ENCODE measurements around the gene TPPP. TPM values are rescaled to one million over a fixed set of nuclear protein-coding genes. Genes with fewer than 3 reads are reported as not detected.
"Not testable (repeated sequence)": the region's sequence is repeated elsewhere in the genome, so short reads cannot be mapped to it uniquely, and the experiment has no call there.

The TPPP gene
- total RNA-seq, 4 donors from 2014 or later = 2.4 to 8.7 (median 3.2) TPM

DNA sequence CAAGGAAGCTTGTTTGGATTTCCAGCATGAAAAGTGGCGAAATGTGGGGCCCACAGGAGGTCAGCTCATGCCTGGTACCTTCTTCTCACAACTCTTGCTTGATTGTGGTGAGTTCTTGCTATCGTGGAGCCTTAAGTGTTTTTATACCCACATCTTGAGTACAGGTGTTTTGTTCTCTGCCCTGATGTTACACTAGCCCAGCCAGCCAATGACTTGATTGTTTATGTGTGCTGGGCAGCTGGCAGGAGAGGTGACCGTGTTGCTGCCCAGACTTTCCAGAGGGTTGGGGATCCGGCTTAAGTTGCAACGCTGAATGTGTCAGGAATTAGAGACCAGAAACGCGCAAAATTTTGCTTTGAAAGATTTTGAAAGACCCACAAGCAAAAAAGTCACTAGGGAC lies 24.0 kb upstream of the TPPP start:
- TF ChIP-seq POLR2A (IDR thresholded peaks at IDR 0.05) = no peak
- TF ChIP-seq, protein P1, sequence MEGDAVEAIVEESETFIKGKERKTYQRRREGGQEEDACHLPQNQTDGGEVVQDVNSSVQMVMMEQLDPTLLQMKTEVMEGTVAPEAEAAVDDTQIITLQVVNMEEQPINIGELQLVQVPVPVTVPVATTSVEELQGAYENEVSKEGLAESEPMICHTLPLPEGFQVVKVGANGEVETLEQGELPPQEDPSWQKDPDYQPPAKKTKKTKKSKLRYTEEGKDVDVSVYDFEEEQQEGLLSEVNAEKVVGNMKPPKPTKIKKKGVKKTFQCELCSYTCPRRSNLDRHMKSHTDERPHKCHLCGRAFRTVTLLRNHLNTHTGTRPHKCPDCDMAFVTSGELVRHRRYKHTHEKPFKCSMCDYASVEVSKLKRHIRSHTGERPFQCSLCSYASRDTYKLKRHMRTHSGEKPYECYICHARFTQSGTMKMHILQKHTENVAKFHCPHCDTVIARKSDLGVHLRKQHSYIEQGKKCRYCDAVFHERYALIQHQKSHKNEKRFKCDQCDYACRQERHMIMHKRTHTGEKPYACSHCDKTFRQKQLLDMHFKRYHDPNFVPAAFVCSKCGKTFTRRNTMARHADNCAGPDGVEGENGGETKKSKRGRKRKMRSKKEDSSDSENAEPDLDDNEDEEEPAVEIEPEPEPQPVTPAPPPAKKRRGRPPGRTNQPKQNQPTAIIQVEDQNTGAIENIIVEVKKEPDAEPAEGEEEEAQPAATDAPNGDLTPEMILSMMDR (IDR thresholded peaks at IDR 0.05 in 4 of 5, conservative IDR thresholded peaks at IDR 0.05 in 1 of 5) = no peak
- Histone ChIP-seq H3K9me3 (peaks cover 0 to 7% (median 0%) of the 10 kb centered on the region in 3 donors), H3K36me3 (peaks cover 0 to 4% of the 10 kb centered on the region in 2 donors), H3K4me1 (no peaks in the 10 kb centered on the region), H3K4me3 (no peak overlapping the region), H3K27ac (no peak overlapping the region), H3K27me3 (no peaks in the 10 kb centered on the region)
- intact Hi-C loops (cut with DNase I; ENCODE audit: low total_unique reads) (no loop called here), in situ Hi-C loops (cut with MboI; ENCODE audit: low sequenced_read_pairs in 4 of 4) (no loop called here)
- DNase-seq = no peak
- ATAC-seq = no peak

DNA sequence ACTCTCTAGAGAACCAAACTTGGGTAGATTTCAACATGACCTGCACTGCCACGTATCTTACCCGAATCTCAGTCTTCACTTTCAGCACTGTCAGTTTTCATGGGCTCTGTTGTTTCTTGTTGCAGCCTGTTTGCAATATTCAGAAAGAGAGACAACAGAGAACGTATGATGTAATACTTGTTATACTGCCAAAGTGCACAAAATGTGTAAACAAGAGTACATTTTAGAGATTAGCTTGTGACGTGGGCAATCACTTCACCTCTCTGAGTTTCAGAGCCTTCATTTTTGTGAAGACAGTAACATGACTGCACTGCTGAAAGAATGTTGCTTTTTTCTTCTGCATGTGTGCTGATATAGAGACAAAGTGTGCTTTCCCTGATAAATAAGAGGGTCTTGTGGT lies 23.6 kb upstream of the TPPP start:
- H3K27ac ChIP-seq; in situ Hi-C loops (cut with MboI; ENCODE audit: low sequenced_read_pairs in 4 of 4); intact Hi-C loops (cut with DNase I; ENCODE audit: low total_unique reads); H3K4me1 ChIP-seq; H3K9me3 ChIP-seq; H3K36me3 ChIP-seq; H3K4me3 ChIP-seq; H3K27me3 ChIP-seq; DNase-seq; ATAC-seq: not testable (repeated sequence)

DNA sequence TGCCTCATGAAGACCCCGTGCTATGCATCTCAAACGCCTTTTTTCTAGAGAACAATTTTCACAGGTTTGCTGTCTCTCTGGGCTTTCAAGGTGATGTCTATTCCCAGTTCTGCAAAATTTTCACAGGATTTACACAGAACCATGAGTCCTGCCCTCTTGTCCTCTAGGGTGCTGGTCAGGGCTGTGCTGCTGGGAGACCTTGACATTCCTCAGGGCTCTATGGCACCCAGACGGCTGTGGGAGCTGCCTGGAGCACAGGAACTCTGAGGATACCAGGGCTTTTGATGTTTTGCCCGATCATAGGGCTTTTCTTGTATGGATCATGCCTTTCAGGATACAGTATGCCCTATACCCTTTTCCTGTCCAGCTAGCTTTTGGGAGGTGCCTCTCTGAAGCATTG lies 22.5 kb upstream of the TPPP start:
- in situ Hi-C loops (cut with MboI; ENCODE audit: low sequenced_read_pairs in 4 of 4); H3K27me3 ChIP-seq; H3K4me1 ChIP-seq; H3K36me3 ChIP-seq; DNase-seq; H3K27ac ChIP-seq; H3K4me3 ChIP-seq; intact Hi-C loops (cut with DNase I; ENCODE audit: low total_unique reads); H3K9me3 ChIP-seq; ATAC-seq: not testable (repeated sequence)

DNA sequence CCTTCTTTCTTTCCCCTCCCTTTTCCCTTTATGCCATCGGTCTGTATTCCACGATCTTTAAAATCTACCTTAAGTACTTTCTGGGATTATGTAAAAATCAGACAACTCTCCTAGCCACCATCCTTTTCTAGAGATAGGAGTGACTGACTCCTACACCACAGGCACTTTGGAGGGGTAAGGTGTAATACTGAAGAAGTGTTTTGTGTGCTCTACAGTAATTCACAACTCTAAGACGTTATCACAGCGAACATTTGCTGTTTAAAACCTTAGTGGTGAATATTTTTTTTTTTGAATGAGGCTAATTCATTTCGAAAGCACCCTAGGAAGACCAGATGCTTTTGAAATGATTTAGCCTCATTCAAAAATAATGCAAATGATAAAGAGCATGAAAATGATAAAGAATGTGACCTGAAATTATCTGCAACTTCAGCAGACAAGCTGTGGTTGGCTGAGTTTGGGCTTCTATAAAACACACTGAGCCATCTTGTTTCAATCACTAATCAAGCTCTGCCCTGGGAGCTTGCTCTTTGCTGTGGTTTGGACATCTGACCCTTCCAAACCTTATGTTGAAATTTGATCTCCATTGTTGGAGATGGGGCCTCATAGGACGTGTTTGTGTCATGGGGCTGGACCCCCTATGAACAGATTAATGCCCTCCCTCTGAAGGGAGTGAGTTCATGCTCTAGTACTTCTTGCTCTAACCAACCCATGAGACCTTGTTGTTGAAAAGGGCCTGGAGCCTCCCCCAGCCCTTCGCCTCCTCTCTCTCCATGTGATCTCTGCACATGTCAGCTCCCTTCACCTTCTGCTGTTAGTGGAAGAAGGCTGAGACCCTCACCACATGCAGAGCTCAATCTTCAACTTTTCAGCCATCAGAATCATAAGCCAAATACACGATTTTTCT lies 21.3 kb upstream of the TPPP start:
- H3K36me3 ChIP-seq; H3K9me3 ChIP-seq; intact Hi-C loops (cut with DNase I; ENCODE audit: low total_unique reads); H3K4me1 ChIP-seq; H3K27me3 ChIP-seq; in situ Hi-C loops (cut with MboI; ENCODE audit: low sequenced_read_pairs in 4 of 4); ATAC-seq; H3K27ac ChIP-seq; DNase-seq; H3K4me3 ChIP-seq: not testable (repeated sequence)

DNA sequence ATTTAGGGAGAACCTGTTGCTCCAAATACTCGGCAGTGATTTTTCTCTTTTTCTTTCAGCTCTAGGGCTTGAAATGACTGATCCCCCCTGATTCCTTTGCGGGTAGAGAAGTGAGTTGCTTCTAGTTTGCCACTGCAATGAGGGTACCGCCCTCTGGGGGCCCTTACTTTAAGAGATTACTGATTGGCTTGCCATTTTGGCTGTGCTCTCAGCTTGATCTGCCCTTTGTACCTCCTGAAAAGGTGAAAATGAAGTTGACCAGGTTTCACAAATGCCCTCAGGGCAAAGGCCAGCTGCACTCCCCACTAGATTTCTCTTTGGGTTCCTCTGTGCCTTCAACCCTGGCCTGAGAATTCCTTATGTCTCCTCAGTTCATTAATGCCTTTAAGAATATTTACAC lies 20.5 kb upstream of the TPPP start:
- H3K4me1 ChIP-seq; H3K36me3 ChIP-seq; ATAC-seq; H3K9me3 ChIP-seq; intact Hi-C loops (cut with DNase I; ENCODE audit: low total_unique reads); H3K27me3 ChIP-seq; DNase-seq; H3K27ac ChIP-seq; in situ Hi-C loops (cut with MboI; ENCODE audit: low sequenced_read_pairs in 4 of 4); H3K4me3 ChIP-seq: not testable (repeated sequence)

DNA sequence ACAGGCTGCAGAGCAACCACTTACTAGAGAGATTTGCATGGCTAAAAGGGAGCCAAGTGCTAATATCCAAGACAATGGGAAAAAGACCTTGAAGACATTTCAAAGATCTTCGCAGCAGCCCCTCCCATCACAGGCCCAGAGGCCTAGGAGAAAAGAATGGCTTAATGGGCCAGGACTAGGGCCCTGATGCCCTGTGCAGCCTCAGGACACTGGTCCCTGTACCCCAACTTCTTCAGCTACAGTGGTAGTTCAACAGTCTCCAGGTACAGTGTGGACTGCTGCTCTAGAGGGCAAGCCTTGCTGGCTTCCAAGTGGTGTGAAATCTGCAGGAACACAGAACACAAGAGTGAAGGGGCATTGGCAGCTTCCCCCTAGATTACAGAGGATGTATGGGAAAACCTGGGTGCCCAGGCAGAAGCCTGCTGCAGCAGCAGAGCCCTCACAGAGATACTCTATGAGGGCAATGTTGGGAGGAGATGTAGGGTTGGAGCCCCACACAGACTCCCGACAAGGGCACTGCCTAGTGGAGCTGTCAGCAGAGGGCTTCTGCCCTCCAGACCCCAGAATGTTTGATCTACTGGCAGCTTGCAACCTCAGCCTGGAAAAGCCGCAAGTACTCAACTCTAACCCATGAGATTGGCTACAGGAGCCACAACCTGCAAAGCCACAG lies 15.8 kb upstream of the TPPP start:
- in situ Hi-C loops (cut with MboI; ENCODE audit: low sequenced_read_pairs in 4 of 4); DNase-seq; H3K27ac ChIP-seq; ATAC-seq; H3K36me3 ChIP-seq; H3K4me3 ChIP-seq; H3K27me3 ChIP-seq; intact Hi-C loops (cut with DNase I; ENCODE audit: low total_unique reads); H3K4me1 ChIP-seq; H3K9me3 ChIP-seq: not testable (repeated sequence)

DNA sequence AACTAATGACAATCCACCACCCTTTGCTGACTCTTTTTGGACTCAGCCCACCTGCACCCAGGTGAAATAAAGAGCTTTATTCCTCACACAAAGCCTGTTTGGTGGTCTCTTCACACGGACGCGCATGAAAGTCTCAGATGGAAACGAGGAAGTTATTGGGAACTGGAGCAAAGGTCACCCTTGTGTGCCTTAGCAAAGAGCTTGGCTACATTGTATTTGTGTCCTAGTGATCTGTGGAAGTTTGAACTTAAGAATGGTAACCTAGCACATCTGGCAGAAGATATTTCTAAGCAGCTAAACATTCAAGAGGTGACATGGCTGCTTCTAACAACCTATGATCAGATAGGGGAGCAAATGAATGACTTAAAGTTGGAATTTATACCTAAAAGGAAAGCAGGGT lies 15.2 kb upstream of the TPPP start:
- DNase-seq; H3K4me3 ChIP-seq; H3K9me3 ChIP-seq; H3K27ac ChIP-seq; in situ Hi-C loops (cut with MboI; ENCODE audit: low sequenced_read_pairs in 4 of 4); ATAC-seq; intact Hi-C loops (cut with DNase I; ENCODE audit: low total_unique reads); H3K4me1 ChIP-seq; H3K36me3 ChIP-seq; H3K27me3 ChIP-seq: not testable (repeated sequence)

DNA sequence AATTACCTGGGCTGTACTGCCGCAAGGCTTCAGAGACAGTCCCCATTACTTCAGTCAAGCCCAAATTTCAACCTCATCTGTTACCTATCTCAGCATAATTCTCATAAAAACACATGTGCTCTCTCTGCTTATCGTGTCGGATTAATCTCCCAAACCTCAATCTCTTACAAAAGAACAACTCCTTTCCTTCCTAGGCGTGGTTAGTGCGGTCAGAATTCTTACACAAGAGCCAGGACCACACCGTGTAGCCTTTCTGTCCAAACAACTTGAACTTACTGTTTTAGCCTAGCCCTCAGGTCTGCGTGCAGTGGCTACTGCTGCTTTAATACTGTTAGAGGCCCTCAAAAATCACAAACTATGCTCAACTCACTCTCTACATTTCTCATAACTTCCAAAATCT lies 13.0 kb upstream of the TPPP start:
- H3K36me3 ChIP-seq; DNase-seq; H3K9me3 ChIP-seq; H3K27ac ChIP-seq; ATAC-seq; intact Hi-C loops (cut with DNase I; ENCODE audit: low total_unique reads); H3K4me3 ChIP-seq; H3K27me3 ChIP-seq; H3K4me1 ChIP-seq; in situ Hi-C loops (cut with MboI; ENCODE audit: low sequenced_read_pairs in 4 of 4): not testable (repeated sequence)

DNA sequence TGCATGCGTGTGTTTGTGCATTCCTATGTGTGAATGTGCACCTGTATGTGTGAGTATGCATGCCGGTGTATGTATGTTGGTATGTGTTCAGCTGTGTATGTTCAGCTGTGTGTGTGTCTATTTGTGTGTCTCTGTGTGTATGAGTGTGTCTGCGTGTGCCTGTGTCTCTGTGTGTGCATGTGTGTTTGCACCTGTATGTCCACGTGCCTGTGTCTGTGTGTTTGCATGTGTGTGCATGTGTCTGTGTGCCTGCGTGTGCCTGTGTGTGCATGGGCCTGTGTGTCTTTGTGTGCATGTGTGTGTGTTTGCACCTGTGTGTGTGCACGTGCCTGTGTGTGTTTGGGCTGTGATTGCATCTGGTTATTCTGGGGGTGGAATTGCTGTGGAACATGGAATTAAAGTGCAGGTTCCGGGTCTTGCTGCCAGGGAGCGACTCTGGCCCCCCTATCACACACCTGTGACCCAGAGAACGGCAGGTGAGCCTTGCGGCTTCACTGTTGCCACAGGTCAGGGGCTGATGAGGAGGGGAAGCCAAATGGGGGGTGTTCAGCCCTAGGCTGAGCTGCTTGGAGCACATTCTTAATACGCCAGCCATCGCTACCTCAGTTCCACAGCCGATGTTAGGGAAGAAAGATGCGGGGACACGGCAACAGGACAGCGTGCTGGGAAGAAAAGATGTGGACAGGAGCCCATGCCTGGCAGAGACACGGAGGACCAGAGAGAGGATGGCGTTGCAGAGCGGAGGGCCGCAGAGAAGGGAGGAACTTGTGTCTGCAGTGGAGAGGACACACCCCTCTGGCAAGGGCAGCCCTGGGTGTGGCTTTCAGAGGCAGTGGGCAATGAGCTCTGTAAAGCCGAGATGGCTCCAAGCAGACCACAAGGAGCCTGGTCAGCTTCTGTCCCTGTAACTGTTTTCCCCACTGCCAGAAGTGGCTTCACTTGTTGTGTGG lies 3.9 kb upstream of the TPPP start:
- in situ Hi-C loops (cut with MboI; ENCODE audit: low sequenced_read_pairs in 4 of 4); H3K27ac ChIP-seq; intact Hi-C loops (cut with DNase I; ENCODE audit: low total_unique reads); DNase-seq; H3K27me3 ChIP-seq; H3K36me3 ChIP-seq; H3K9me3 ChIP-seq; H3K4me1 ChIP-seq; H3K4me3 ChIP-seq; ATAC-seq: not testable (repeated sequence)

DNA sequence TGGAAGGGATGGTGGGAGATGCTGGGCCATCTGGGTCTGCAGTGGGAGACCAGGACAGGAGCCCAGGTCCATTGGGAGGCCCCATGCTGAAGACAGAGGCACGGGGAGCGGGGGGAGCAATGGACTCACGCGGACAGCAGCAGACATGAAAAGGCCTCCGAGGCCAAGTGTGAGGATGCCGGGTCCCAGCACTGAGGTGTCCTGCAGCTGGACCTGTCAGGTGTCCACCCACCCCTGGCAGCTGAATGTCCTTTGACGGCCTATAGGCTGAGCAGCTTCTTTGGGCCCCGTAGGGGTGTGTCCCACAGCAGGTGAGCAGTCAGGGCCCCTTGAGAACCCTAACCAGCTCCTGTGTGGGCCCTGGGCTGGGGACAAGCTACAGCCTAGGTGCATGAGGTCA lies 3.0 kb upstream of the TPPP start:
- intact Hi-C loops (cut with DNase I; ENCODE audit: low total_unique reads) = not testable (repeated sequence)

More for the DNA sequence above, 3.0 kb upstream of the TPPP start:
- H3K27me3 ChIP-seq; H3K4me1 ChIP-seq; in situ Hi-C loops (cut with MboI; ENCODE audit: low sequenced_read_pairs in 4 of 4); H3K9me3 ChIP-seq; H3K27ac ChIP-seq; H3K4me3 ChIP-seq; DNase-seq; H3K36me3 ChIP-seq; ATAC-seq: not testable (repeated sequence)

Data from gastrocnemius medialis (tissue), 4 donors.